CD4-positive, alpha-beta T cell treated with Interleukin-15 for 4 hours (primary cell): ENCODE measurements around the gene KAZN.

Experiments
- DNase-seq: peaks from one replicate; pipeline ENCODE4 v3.0.0-alpha.2; 2020; ENCODE audit warnings: low spot score

Gene KAZN

GRCh38 chr1:14715266-14715665, 116.8 kb downstream of the KAZN start:
- DNase-seq: no peak

- no peak for DNase-seq
These were observed 117.3 kb downstream of the KAZN start for GRCh38 chr1:14715802-14716201.

GRCh38 chr1:14716474-14716873, 118.0 kb downstream of the KAZN start:
- DNase-seq: no peak

- no peak for DNase-seq
These were observed 120.0 kb downstream of the KAZN start for GRCh38 chr1:14718476-14718875.

- no peak for DNase-seq
These were observed 124.9 kb downstream of the KAZN start for GRCh38 chr1:14723401-14723800.

- no peak for DNase-seq
These were observed 125.8 kb downstream of the KAZN start for GRCh38 chr1:14724246-14724645.

GRCh38 chr1:14724678-14725077, 126.2 kb downstream of the KAZN start:
- no peak for DNase-seq

- DNase-seq: no peak
These were observed 126.8 kb downstream of the KAZN start for GRCh38 chr1:14725238-14725637.

GRCh38 chr1:14725695-14726094, 127.2 kb downstream of the KAZN start:
- DNase-seq: no peak

GRCh38 chr1:14726606-14727005, 128.1 kb downstream of the KAZN start:
- no peak for DNase-seq

- DNase-seq: no peak
These were observed 130.0 kb downstream of the KAZN start for GRCh38 chr1:14728516-14728915.

GRCh38 chr1:14732728-14733047, 134.2 kb downstream of the KAZN start:
- DNase-seq: no peak

GRCh38 chr1:14733048-14733778, 134.7 kb downstream of the KAZN start:
- DNase-seq: no peak

GRCh38 chr1:14733779-14734140, 135.3 kb downstream of the KAZN start:
- no peak for DNase-seq

- DNase-seq: no peak
These were observed 137.4 kb downstream of the KAZN start for GRCh38 chr1:14735841-14736240.

- DNase-seq: no peak
These were observed 139.1 kb downstream of the KAZN start for GRCh38 chr1:14737561-14738094.

- DNase-seq: no peak
These were observed 139.8 kb downstream of the KAZN start for GRCh38 chr1:14738235-14738634.

GRCh38 chr1:14738647-14739046, 140.2 kb downstream of the KAZN start:
- DNase-seq: no peak

GRCh38 chr1:14739082-14739832, 140.8 kb downstream of the KAZN start:
- no peak for DNase-seq

GRCh38 chr1:14740016-14740415, 141.5 kb downstream of the KAZN start:
- no peak for DNase-seq

- DNase-seq: no peak
These were observed 142.6 kb downstream of the KAZN start for GRCh38 chr1:14741082-14741481.

GRCh38 chr1:14741532-14741931, 143.0 kb downstream of the KAZN start:
- no peak for DNase-seq

GRCh38 chr1:14742181-14742980, 143.9 kb downstream of the KAZN start:
- DNase-seq: no peak
